Muscle layer of duodenum (tissue), 2 donors: ENCODE data around the gene DLX5.
"Not testable (repeated sequence)": the region's sequence is repeated elsewhere in the genome, so short reads cannot be mapped to it uniquely, and the experiment has no call there.

Experiments used
- H3K27ac ChIP-seq: one replicate; pipeline ENCODE4 v1.7.0; 2013; ENCODE audit warnings: mild to moderate bottlenecking, low read length
- H3K27me3 ChIP-seq: one replicate; pipeline ENCODE4 v1.7.0; 2013; ENCODE audit warnings: low read depth, mild to moderate bottlenecking, control low read depth, low read length
- H3K36me3 ChIP-seq, 2 donors: one replicate each; pipeline ENCODE4 v1.7.0; 2013; ENCODE audit warnings: low read length in 2 of 2, control low read depth in 1 of 2, mild to moderate bottlenecking in 1 of 2; ENCODE audit not compliant: insufficient read depth in 2 of 2, control insufficient read depth in 1 of 2
- H3K4me1 ChIP-seq, 2 donors: one replicate each; pipeline ENCODE4 v1.7.0; 2013; ENCODE audit warnings: low read length in 2 of 2, mild to moderate bottlenecking in 2 of 2, control low read depth in 1 of 2, moderate library complexity in 1 of 2; ENCODE audit not compliant: insufficient read depth in 2 of 2, control insufficient read depth in 1 of 2
- H3K4me3 ChIP-seq, 2 donors: one replicate each; pipeline ENCODE4 v1.7.0; 2013; ENCODE audit warnings: low read length in 2 of 2, low read depth in 1 of 2, mild to moderate bottlenecking in 1 of 2
- H3K9me3 ChIP-seq, 2 donors: one replicate each; pipeline ENCODE4 v1.7.0; 2013; ENCODE audit warnings: low read length in 2 of 2, control low read depth in 1 of 2, mild to moderate bottlenecking in 1 of 2; ENCODE audit not compliant: control insufficient read depth in 1 of 2
- donor health status: healthy.

The DLX5 gene

GRCh38 chr7:97024209-97025129 is at the start of gene DLX5:
Gene DLX5 (minus strand): TSS chr7:97024831. CDS start chr7:97024623, 208 bp downstream.
- Histone ChIP-seq H3K4me3 (peak within 1 kb of the TSS; percentile 28 to 68), H3K4me1 (peaks cover 10 to 53% of the 10 kb centered on the region in 2 donors), H3K27me3 (peaks cover 68% of the 10 kb centered on the region), H3K27ac (no peak within 1 kb of the TSS), H3K36me3 (no peaks in the 10 kb centered on the region), H3K9me3 (no peaks in the 10 kb centered on the region)

DNA sequence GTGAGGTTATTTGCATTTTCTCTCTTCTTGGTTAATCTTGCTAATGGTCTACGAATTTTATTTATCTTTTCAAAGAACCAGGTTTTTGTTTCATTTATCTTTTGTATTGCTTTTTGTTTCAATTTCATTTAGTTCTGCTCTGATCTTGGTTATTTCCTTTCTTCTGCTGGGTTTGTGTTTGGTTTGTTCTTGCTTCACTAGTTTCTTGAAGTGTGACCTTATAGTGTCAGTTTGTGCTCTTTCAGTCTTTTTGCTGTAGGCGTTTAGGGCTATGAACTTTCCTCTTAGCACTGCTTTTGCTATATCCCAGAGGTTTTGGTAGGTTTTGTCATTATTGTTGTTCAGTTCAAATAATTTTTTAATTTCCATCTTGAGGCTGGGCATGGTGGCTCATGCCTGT is 47.4 kb upstream of the DLX5 start:
- not testable (repeated sequence) for H3K27ac ChIP-seq, H3K4me1 ChIP-seq

DNA sequence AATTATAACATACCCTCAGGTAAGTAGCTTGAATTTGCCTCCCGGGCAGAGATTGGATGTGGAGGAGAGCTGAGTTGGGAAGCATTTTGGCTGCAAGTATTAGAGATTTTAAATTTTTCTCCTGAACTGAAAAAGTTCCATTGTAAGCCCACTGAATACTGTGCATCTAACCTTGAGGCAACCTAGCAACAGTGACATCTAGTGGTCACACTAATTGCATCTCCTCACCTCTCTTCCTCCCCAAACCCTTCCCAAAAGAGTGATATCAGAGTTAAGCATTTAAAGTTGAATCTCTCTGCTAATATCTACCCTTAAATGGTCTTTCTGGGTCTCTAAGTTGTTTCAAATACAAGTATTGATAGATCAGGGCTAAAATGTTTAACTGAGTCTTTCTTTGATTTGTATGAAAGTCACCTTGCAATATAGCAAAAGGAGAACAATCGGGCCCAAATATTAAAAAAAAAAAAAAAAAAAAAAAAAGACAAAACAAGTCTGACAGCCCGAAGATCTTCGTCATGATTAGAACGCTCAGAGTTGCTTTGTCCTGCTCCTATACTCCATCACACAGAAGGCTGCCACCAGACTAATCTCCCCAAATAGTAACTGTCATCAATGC is 40.4 kb upstream of the DLX5 start:
- Histone ChIP-seq H3K36me3 (no peaks in the 10 kb centered on the region), H3K4me3 (no peak overlapping the region), H3K9me3 (no peaks in the 10 kb centered on the region), H3K27me3 (no peaks in the 10 kb centered on the region), H3K4me1 (no peaks in the 10 kb centered on the region), H3K27ac (no peak overlapping the region)

More for the DNA sequence above, 47.4 kb upstream of the DLX5 start:
- H3K9me3 ChIP-seq, H3K4me3 ChIP-seq, H3K27me3 ChIP-seq, H3K36me3 ChIP-seq: not testable (repeated sequence)

- Histone ChIP-seq H3K27me3 (no peaks in the 10 kb centered on the region), H3K4me3 (no peak overlapping the region), H3K4me1 (no peaks in the 10 kb centered on the region), H3K36me3 (no peaks in the 10 kb centered on the region), H3K9me3 (no peaks in the 10 kb centered on the region), H3K27ac (no peak overlapping the region)
Observed at GRCh38 chr7:97064020-97064419, 39.4 kb upstream of the DLX5 start.

GRCh38 chr7:97043281-97043680 is 18.6 kb upstream of the DLX5 start:
- no peak overlapping the region for H3K27ac ChIP-seq
- H3K9me3 ChIP-seq = peaks cover 0 to 4% of the 10 kb centered on the region in 2 donors
- no peaks in the 10 kb centered on the region for H3K36me3 ChIP-seq
- H3K4me3 ChIP-seq = no peak overlapping the region
- H3K27me3 ChIP-seq = peaks cover 3% of the 10 kb centered on the region
- H3K4me1 ChIP-seq = no peaks in the 10 kb centered on the region

- H3K4me3 ChIP-seq = no peak overlapping the region
- no peaks in the 10 kb centered on the region for H3K36me3 ChIP-seq
- H3K9me3 ChIP-seq = no peaks in the 10 kb centered on the region
- no peaks in the 10 kb centered on the region for H3K4me1 ChIP-seq
- peaks cover 3% of the 10 kb centered on the region for H3K27me3 ChIP-seq
- H3K27ac ChIP-seq = no peak overlapping the region
Observed at GRCh38 chr7:97039374-97040065, 14.9 kb upstream of the DLX5 start.

DNA sequence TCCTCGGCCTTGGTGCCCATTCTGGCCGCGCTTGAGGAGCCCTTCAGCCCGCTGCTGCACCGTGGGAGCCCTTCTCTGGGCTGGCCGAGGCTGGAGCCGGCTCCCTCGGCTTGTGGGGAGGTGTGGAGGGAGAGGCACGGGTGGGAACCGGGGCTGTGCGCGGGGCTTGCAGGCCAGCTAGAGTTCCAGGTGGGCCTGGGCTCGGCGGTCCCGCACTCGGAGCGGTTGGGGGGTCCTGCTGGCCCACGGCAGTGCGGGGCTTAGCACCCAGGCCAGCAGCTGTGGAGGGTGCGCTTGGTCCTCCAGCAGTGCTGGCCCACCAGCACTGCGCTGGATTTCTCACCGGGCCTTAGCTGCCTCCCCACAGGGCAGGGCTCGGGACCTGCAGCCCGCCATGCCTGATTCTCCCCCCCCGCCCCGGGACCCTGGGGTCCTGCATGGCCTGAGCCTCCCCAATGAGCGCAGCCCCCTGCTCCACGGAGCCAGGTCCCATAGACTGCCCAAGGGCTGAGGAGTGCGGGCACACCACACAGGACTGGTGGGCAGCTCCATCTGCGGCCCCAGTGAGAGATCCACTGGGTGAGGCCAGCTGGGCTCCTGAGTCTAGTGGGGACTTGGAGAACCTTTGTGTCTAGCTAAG is 9.7 kb upstream of the DLX5 start:
- H3K9me3 ChIP-seq, H3K27me3 ChIP-seq, H3K27ac ChIP-seq, H3K4me3 ChIP-seq, H3K36me3 ChIP-seq, H3K4me1 ChIP-seq: not testable (repeated sequence)

- H3K4me3 ChIP-seq = peak overlapping the region; percentile 66 to 73
- H3K36me3 ChIP-seq = no peaks in the 10 kb centered on the region
- peaks cover 48% of the 10 kb centered on the region for H3K27me3 ChIP-seq
- H3K9me3 ChIP-seq = no peaks in the 10 kb centered on the region
- no peak overlapping the region for H3K27ac ChIP-seq
- H3K4me1 ChIP-seq = peaks cover 10 to 35% of the 10 kb centered on the region in 2 donors
Observed at GRCh38 chr7:97027427-97028234, 3.0 kb upstream of the DLX5 start.

DNA sequence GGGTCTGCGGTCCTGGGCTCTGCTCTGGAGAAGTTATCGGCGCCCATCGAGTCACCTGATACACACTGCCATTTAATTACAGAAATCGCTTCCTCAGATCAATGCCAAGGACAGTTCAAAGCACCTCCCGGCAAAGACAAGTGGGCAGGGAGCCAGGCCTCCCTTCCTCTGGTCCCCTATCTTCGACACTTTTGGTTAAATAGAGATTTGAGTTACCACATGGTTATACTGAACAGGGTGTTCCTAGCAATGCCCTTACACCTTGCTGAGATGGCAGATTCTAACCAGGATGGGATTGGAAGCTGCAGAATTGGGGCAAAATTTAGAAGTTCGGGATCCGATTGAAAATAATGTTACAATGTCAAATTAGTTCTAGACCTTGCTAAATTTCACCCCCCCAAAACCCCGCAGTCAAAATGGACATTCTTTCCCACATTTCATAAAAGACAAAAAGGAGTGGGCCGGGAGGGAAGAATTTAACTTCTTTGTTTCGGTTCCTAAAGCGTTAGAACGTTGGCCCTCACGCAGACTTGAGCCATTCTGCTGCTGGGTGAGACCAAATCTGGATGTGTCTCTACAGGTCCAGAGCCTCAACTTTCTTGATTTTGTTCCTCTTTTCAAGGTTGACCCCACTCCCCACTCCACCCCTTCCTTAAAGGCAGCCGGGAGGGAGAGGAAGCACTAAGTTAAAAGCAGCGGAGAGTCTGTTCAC is 2.2 kb upstream of the DLX5 start:
- Histone ChIP-seq H3K36me3 (no peaks in the 10 kb centered on the region), H3K4me1 (peaks cover 10 to 37% of the 10 kb centered on the region in 2 donors), H3K27ac (no peak overlapping the region), H3K4me3 (peak overlapping the region; percentile 66 to 73), H3K27me3 (peaks cover 50% of the 10 kb centered on the region), H3K9me3 (no peaks in the 10 kb centered on the region)
